Measurements from ENCODE around the gene MRTFA. TPM values are rescaled to one million over a fixed set of nuclear protein-coding genes. Genes with fewer than 3 reads are reported as not detected.
A peak's percentile ranks its signal among the peaks of the same experiment; 100 is the strongest.

Gene MRTFA
- polyA plus RNA-seq, 1 of the 3 experiments (the other 2 are of a cell fraction) = 5.8 TPM

DNA sequence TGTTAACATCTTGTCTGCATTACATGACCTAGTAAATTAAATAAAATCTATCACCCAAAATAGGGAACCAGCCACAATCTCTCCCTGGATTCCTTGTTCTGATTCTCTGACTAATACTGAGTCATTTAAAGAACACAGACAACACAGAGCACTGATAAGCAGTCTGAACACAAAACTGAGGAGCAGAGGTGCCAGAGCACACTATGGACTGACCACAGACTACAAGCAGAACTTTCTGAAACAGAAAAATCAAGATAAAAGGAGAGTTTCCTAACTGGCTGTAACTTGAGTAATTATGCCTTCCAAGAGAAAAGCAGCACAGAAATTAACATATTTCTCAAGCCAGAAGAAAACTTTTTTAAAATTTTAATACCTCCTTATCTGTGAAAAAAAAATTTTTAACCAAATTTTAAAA lies 137.3 kb downstream of the MRTFA start:
- Histone ChIP-seq H3K27me3 (ENCODE audit: insufficient read depth) (no peaks in the 10 kb centered on the region), H3K4me2 (peak overlapping the region; percentile 41; the same call in 1 of the 2 replicates), H3K27ac (ENCODE audit: low read depth in 2 of 2, low read length in 1 of 2) (peak overlapping the region; percentile 64 to 99; a peak in 3 of 4 replicates), H3K4me3 (ENCODE audit: low read depth in 2 of 2, low read length in 1 of 2) (no peak overlapping the region), H3K9me2 (no peaks in the 10 kb centered on the region), H3K9ac (peak overlapping the region; percentile 76; the same call in 1 of the 2 replicates), H3K9me3 (no peaks in the 10 kb centered on the region), H2AFZ (ENCODE audit: low read depth) (no peak overlapping the region), H3F3A (replicated peaks; ENCODE audit: insufficient read depth) (peaks cover 21% of the 10 kb centered on the region), H3K36me3 (replicated peaks in 1 of 2; ENCODE audit: control insufficient read depth in 1 of 2, insufficient read depth in 2 of 2, low read length in 1 of 2) (no peaks in the 10 kb centered on the region), H4K20me1 (ENCODE audit: insufficient read depth) (no peaks in the 10 kb centered on the region), H3K4me1 (ENCODE audit: control insufficient read depth in 1 of 2, insufficient read depth in 2 of 2, low read depth in 1 of 2, low read length in 1 of 2) (no peaks in the 10 kb centered on the region; a peak in 3 of 4 replicates), H3K79me2 (ENCODE audit: insufficient read depth) (peaks cover 42% of the 10 kb centered on the region)
- ChIA-PET POLR2A (no interaction called here), CTCF (interaction anchor here (1.5 kb wide), 1 partner anchor 11 kb away, joined by 4 read pairs; no protein-coding TSS in a partner anchor)
- DNase-seq = peak; percentile 14
- TF ChIP-seq TEAD4 (IDR thresholded peaks at IDR 0.05; ENCODE audit: borderline replicate concordance, insufficient read depth) = peak; percentile 64; the same call in 1 of the 2 replicates
- TF ChIP-seq NFIC (IDR thresholded peaks at IDR 0.05; ENCODE audit: borderline replicate concordance) = peak; percentile 73; the same call in 1 of the 2 replicates
- TF ChIP-seq, protein P1, sequence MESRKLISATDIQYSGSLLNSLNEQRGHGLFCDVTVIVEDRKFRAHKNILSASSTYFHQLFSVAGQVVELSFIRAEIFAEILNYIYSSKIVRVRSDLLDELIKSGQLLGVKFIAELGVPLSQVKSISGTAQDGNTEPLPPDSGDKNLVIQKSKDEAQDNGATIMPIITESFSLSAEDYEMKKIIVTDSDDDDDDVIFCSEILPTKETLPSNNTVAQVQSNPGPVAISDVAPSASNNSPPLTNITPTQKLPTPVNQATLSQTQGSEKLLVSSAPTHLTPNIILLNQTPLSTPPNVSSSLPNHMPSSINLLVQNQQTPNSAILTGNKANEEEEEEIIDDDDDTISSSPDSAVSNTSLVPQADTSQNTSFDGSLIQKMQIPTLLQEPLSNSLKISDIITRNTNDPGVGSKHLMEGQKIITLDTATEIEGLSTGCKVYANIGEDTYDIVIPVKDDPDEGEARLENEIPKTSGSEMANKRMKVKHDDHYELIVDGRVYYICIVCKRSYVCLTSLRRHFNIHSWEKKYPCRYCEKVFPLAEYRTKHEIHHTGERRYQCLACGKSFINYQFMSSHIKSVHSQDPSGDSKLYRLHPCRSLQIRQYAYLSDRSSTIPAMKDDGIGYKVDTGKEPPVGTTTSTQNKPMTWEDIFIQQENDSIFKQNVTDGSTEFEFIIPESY (IDR thresholded peaks at IDR 0.05; ENCODE audit: borderline replicate concordance, low read depth) = peak; percentile 66; the same call in 1 of the 2 replicates
- no peak for TF ChIP-seq NRF1 (IDR thresholded peaks at IDR 0.05; ENCODE audit: low read depth, low read length)
- TF ChIP-seq MXI1 (IDR thresholded peaks at IDR 0.05; ENCODE audit: low read depth, low read length) = no peak
- TF ChIP-seq RCOR1 (IDR thresholded peaks at IDR 0.05; ENCODE audit: low read length) = no peak
- no peak for TF ChIP-seq RFX5 (IDR thresholded peaks at IDR 0.05; ENCODE audit: low read length)
- peak; percentile 96 for TF ChIP-seq JUND (IDR thresholded peaks at IDR 0.05)
- TF ChIP-seq, protein P2, sequence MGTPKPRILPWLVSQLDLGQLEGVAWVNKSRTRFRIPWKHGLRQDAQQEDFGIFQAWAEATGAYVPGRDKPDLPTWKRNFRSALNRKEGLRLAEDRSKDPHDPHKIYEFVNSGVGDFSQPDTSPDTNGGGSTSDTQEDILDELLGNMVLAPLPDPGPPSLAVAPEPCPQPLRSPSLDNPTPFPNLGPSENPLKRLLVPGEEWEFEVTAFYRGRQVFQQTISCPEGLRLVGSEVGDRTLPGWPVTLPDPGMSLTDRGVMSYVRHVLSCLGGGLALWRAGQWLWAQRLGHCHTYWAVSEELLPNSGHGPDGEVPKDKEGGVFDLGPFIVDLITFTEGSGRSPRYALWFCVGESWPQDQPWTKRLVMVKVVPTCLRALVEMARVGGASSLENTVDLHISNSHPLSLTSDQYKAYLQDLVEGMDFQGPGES (IDR thresholded peaks at IDR 0.05; ENCODE audit: low read depth, low read length) = no peak
- TF ChIP-seq, protein P3, sequence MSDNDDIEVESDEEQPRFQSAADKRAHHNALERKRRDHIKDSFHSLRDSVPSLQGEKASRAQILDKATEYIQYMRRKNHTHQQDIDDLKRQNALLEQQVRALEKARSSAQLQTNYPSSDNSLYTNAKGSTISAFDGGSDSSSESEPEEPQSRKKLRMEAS (IDR thresholded peaks at IDR 0.05; ENCODE audit: low read depth) = peak; percentile 37; the same call in 1 of the 2 replicates
- TF ChIP-seq YY1 (IDR thresholded peaks at IDR 0.05; ENCODE audit: low read depth) = no peak
- no peak for TF ChIP-seq FOXJ3 (CRISPR knock-in tag; IDR thresholded peaks at IDR 0.05)
- peak; percentile 82 for TF ChIP-seq MEF2A (IDR thresholded peaks at IDR 0.05; ENCODE audit: borderline replicate concordance, low read depth)
- peak; percentile 96 for TF ChIP-seq FOSL2 (IDR thresholded peaks at IDR 0.05; ENCODE audit: borderline replicate concordance, low read depth)
- TF ChIP-seq, protein P4, sequence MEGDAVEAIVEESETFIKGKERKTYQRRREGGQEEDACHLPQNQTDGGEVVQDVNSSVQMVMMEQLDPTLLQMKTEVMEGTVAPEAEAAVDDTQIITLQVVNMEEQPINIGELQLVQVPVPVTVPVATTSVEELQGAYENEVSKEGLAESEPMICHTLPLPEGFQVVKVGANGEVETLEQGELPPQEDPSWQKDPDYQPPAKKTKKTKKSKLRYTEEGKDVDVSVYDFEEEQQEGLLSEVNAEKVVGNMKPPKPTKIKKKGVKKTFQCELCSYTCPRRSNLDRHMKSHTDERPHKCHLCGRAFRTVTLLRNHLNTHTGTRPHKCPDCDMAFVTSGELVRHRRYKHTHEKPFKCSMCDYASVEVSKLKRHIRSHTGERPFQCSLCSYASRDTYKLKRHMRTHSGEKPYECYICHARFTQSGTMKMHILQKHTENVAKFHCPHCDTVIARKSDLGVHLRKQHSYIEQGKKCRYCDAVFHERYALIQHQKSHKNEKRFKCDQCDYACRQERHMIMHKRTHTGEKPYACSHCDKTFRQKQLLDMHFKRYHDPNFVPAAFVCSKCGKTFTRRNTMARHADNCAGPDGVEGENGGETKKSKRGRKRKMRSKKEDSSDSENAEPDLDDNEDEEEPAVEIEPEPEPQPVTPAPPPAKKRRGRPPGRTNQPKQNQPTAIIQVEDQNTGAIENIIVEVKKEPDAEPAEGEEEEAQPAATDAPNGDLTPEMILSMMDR (IDR thresholded peaks at IDR 0.05) = no peak
- TF ChIP-seq, protein P5, sequence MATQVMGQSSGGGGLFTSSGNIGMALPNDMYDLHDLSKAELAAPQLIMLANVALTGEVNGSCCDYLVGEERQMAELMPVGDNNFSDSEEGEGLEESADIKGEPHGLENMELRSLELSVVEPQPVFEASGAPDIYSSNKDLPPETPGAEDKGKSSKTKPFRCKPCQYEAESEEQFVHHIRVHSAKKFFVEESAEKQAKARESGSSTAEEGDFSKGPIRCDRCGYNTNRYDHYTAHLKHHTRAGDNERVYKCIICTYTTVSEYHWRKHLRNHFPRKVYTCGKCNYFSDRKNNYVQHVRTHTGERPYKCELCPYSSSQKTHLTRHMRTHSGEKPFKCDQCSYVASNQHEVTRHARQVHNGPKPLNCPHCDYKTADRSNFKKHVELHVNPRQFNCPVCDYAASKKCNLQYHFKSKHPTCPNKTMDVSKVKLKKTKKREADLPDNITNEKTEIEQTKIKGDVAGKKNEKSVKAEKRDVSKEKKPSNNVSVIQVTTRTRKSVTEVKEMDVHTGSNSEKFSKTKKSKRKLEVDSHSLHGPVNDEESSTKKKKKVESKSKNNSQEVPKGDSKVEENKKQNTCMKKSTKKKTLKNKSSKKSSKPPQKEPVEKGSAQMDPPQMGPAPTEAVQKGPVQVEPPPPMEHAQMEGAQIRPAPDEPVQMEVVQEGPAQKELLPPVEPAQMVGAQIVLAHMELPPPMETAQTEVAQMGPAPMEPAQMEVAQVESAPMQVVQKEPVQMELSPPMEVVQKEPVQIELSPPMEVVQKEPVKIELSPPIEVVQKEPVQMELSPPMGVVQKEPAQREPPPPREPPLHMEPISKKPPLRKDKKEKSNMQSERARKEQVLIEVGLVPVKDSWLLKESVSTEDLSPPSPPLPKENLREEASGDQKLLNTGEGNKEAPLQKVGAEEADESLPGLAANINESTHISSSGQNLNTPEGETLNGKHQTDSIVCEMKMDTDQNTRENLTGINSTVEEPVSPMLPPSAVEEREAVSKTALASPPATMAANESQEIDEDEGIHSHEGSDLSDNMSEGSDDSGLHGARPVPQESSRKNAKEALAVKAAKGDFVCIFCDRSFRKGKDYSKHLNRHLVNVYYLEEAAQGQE (IDR thresholded peaks at IDR 0.05; ENCODE audit: low read depth, low read length) = no peak
- no peak for TF ChIP-seq EZH2phosphoT487 (IDR thresholded peaks at IDR 0.05; ENCODE audit: borderline replicate concordance, low read depth)
- TF ChIP-seq GATA2 (CRISPR knock-in tag; IDR thresholded peaks at IDR 0.05) = no peak
- peak; percentile 70; the same call in 1 of the 2 replicates for TF ChIP-seq RXRA (IDR thresholded peaks at IDR 0.05; ENCODE audit: borderline replicate concordance, low read depth)
- 0 out of 2 replicates have a peak, but pooled peaks have one; percentile 46 for TF ChIP-seq SIN3A (IDR thresholded peaks at IDR 0.05; ENCODE audit: borderline replicate concordance, low read depth, low read length)
- peak; percentile 26 to 91; a peak in 3 of 4 replicates for TF ChIP-seq EP300 (IDR thresholded peaks at IDR 0.05; ENCODE audit: borderline replicate concordance in 1 of 2, low read depth in 1 of 2, low read length in 1 of 2)
- no peak; the same call in 1 of the 2 replicates for TF ChIP-seq TAF1 (IDR thresholded peaks at IDR 0.05; ENCODE audit: borderline replicate concordance, low read depth, low read length)
- TF ChIP-seq, protein P6, sequence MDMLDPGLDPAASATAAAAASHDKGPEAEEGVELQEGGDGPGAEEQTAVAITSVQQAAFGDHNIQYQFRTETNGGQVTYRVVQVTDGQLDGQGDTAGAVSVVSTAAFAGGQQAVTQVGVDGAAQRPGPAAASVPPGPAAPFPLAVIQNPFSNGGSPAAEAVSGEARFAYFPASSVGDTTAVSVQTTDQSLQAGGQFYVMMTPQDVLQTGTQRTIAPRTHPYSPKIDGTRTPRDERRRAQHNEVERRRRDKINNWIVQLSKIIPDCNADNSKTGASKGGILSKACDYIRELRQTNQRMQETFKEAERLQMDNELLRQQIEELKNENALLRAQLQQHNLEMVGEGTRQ (IDR thresholded peaks at IDR 0.05; ENCODE audit: borderline replicate concordance, low read depth, low read length) = no peak
- no peak for TF ChIP-seq GABPA (IDR thresholded peaks at IDR 0.05; ENCODE audit: low read depth)

Measured in SK-N-SH (cell line).